H9 (cell line): Measurements from ENCODE around the gene IL1RL1. TPM values are rescaled to one million over a fixed set of nuclear protein-coding genes. Genes with fewer than 3 reads are reported as not detected.

Experiments
- DNase-seq: peaks from one replicate; pipeline ENCODE4 v3.0.0-alpha.2; 2017
- H2AFZ ChIP-seq: one replicate; pipeline ENCODE4 v1.6.1; 2013; ENCODE audit warnings: mild to moderate bottlenecking, low read length, control low read depth, moderate library complexity
- H2AK5ac ChIP-seq: 2 replicates; pipeline ENCODE4 v1.6.1; 2013; ENCODE audit warnings: low read length, control low read depth, mixed read lengths; ENCODE audit not compliant: insufficient read length
- H2BK120ac ChIP-seq: one replicate; pipeline ENCODE4 v1.6.1; 2013; ENCODE audit warnings: low read depth, mild to moderate bottlenecking, low read length, control low read depth, inconsistent platforms; ENCODE audit not compliant: poor library complexity, severe bottlenecking
- H2BK12ac ChIP-seq: 2 replicates; pipeline ENCODE4 v1.6.1; 2013; ENCODE audit warnings: low read length, control low read depth, mixed read lengths, low read depth; ENCODE audit not compliant: insufficient read length
- H2BK15ac ChIP-seq: 2 replicates; pipeline ENCODE4 v1.6.1; 2013; ENCODE audit warnings: low read depth, low read length, control low read depth
- H2BK20ac ChIP-seq: one replicate; pipeline ENCODE4 v1.6.1; 2013; ENCODE audit warnings: low read depth, mild to moderate bottlenecking, low read length, control low read depth, inconsistent platforms; ENCODE audit not compliant: poor library complexity, severe bottlenecking
- H2BK5ac ChIP-seq: 2 replicates; pipeline ENCODE4 v1.6.1; 2013; ENCODE audit warnings: low read length, control low read depth, mixed read lengths; ENCODE audit not compliant: insufficient read length
- H3K14ac ChIP-seq: 2 replicates; pipeline ENCODE4 v1.6.1; 2013; ENCODE audit warnings: low read length, control low read depth; ENCODE audit not compliant: insufficient read depth
- H3K18ac ChIP-seq: 2 replicates; pipeline ENCODE4 v1.6.1; 2013; ENCODE audit warnings: low read depth, mild to moderate bottlenecking, mixed read lengths, low read length, control low read depth; ENCODE audit not compliant: insufficient read length
- H3K23ac ChIP-seq: 2 replicates; pipeline ENCODE4 v1.6.1; 2013; ENCODE audit warnings: low read length, control low read depth, mixed read lengths, low read depth; ENCODE audit not compliant: insufficient read length
- H3K23me2 ChIP-seq: 2 replicates; pipeline ENCODE4 v1.6.1; 2013; ENCODE audit warnings: low read depth, mild to moderate bottlenecking, mixed read lengths, low read length, control low read depth; ENCODE audit not compliant: insufficient read length, poor library complexity, severe bottlenecking
- H3K27ac ChIP-seq: 2 replicates; pipeline ENCODE4 v1.5.1; 2013; ENCODE audit warnings: low read length, control low read depth, mixed read lengths, low read depth; ENCODE audit not compliant: insufficient read length
- H3K27me3 ChIP-seq: 2 replicates; pipeline ENCODE4 v1.6.1; 2013; ENCODE audit warnings: low read length, control low read depth, inconsistent platforms; ENCODE audit not compliant: insufficient read depth
- H3K4ac ChIP-seq: 2 replicates; pipeline ENCODE4 v1.6.1; 2013; ENCODE audit warnings: low read depth, mild to moderate bottlenecking, control low read depth, inconsistent platforms, low read length, moderate library complexity
- H3K4me1 ChIP-seq: 2 replicates; pipeline ENCODE4 v1.6.1; 2013; ENCODE audit warnings: low read length, control low read depth, inconsistent platforms; ENCODE audit not compliant: insufficient read depth
- H3K4me2 ChIP-seq: 2 replicates; pipeline ENCODE4 v1.6.1; 2013; ENCODE audit warnings: low read length, control low read depth, mixed read lengths; ENCODE audit not compliant: insufficient read length, insufficient read depth
- H3K56ac ChIP-seq: 2 replicates; pipeline ENCODE4 v1.6.1; 2013; ENCODE audit warnings: low read depth, mild to moderate bottlenecking, mixed read lengths, low read length, control low read depth; ENCODE audit not compliant: insufficient read length
- H3K79me1 ChIP-seq: 2 replicates; pipeline ENCODE4 v1.6.1; 2013; ENCODE audit warnings: low read depth, mild to moderate bottlenecking, moderate library complexity, low read length, control low read depth, inconsistent platforms; ENCODE audit not compliant: insufficient read depth, poor library complexity, severe bottlenecking
- H3K79me2 ChIP-seq: 2 replicates; pipeline ENCODE4 v1.6.1; 2013; ENCODE audit warnings: low read length, control low read depth, inconsistent platforms; ENCODE audit not compliant: insufficient read depth
- H3K9ac ChIP-seq: 2 replicates; pipeline ENCODE4 v1.6.1; 2013; ENCODE audit warnings: low read length, control low read depth, mixed read lengths; ENCODE audit not compliant: insufficient read length; ENCODE audit errors: extremely low read depth
- H3K9me3 ChIP-seq: one replicate; pipeline ENCODE4 v1.6.1; 2013; ENCODE audit warnings: low read depth, low read length, inconsistent platforms; ENCODE audit not compliant: control insufficient read depth
- H3T11ph ChIP-seq: one replicate; pipeline ENCODE4 v1.6.1; 2013; ENCODE audit warnings: mild to moderate bottlenecking, low read length, control low read depth, inconsistent platforms
- H4K20me1 ChIP-seq: one replicate; pipeline ENCODE4 v1.6.1; 2013; ENCODE audit not compliant: control insufficient read depth, insufficient read length, insufficient read depth
- H4K5ac ChIP-seq: 2 replicates; pipeline ENCODE4 v1.6.1; 2013; ENCODE audit warnings: low read depth, mild to moderate bottlenecking, mixed read lengths, low read length, control low read depth; ENCODE audit not compliant: insufficient read length
- H4K8ac ChIP-seq: replicated peaks from 2 replicates; pipeline ENCODE4 v1.6.1; 2013; ENCODE audit warnings: low read length, control low read depth, mixed read lengths, low read depth; ENCODE audit not compliant: insufficient read length
- H4K91ac ChIP-seq: 2 replicates; pipeline ENCODE4 v1.6.1; 2013; ENCODE audit warnings: low read depth, mild to moderate bottlenecking, moderate library complexity, mixed read lengths, low read length, control low read depth; ENCODE audit not compliant: insufficient read length
- H3K27ac Mint-ChIP-seq, 3 experiments: 2 replicates in 2 of 3; 3 replicates in 1 of 3; pipeline ENCODE4 v1.8.0; 2020 to 2021; ENCODE audit warnings: mixed read lengths in 3 of 3, mild to moderate bottlenecking in 1 of 3, moderate library complexity in 1 of 3
- H3K27me3 Mint-ChIP-seq: 2 replicates; pipeline ENCODE4 v1.8.0; 2021; ENCODE audit warnings: low read depth, mild to moderate bottlenecking, moderate library complexity, mixed read lengths
- H3K36me3 Mint-ChIP-seq, 3 experiments: 2 replicates in 2 of 3; 3 replicates in 1 of 3; pipeline ENCODE4 v1.8.0; 2020 to 2021; ENCODE audit warnings: low read depth in 3 of 3, mixed read lengths in 3 of 3; ENCODE audit not compliant: insufficient read depth in 1 of 3
- H3K4me1 Mint-ChIP-seq, 2 experiments: 2 replicates each; pipeline ENCODE4 v1.8.0; 2020; ENCODE audit warnings: mixed read lengths in 2 of 2
- H3K4me3 Mint-ChIP-seq, 2 experiments: 2 replicates in 1 of 2; 3 replicates in 1 of 2; pipeline ENCODE4 v1.8.0; 2020 to 2021; ENCODE audit warnings: mild to moderate bottlenecking in 2 of 2, mixed read lengths in 2 of 2, moderate library complexity in 1 of 2
- H3K9me3 Mint-ChIP-seq, 2 experiments: 2 replicates in 1 of 2; 3 replicates in 1 of 2; pipeline ENCODE4 v1.8.0; 2020; ENCODE audit warnings: mild to moderate bottlenecking in 2 of 2, mixed read lengths in 2 of 2, moderate library complexity in 1 of 2
- CTCF ChIP-seq: fragments of 200-600 bp; sonication (generic); conservative IDR thresholded peaks from 3 replicates; pipeline ENCODE4 v1.8.0; 2021; ENCODE audit warnings: antibody characterized with exemption, mild to moderate bottlenecking
- WGBS: extraction: QIAGEN DNeasy Blood & Tissue Kit; methylation state at CpG from one replicate; pipeline ENCODE4 v1.1.7; 2013; ENCODE audit warnings: missing lambda C conversion rate, low lambda C conversion rate, mixed read lengths; ENCODE audit not compliant: insufficient read length; ENCODE audit errors: extremely low coverage; 5-methylcytosine and 5-hydroxymethylcytosine counted together
- total RNA-seq: library from RNA; stranded (reverse); gene quantifications from 2 replicates; pipeline ENCODE4 v1.2.1, GENCODE V29; 2021

IL1RL1 gene
- total RNA-seq, 1 experiment from 2014 or later: not detected

GRCh38 chr2:102282678-102283091, 28.7 kb upstream of the IL1RL1 start:
- no peaks in the 10 kb centered on the region for H3K9me3 Mint-ChIP-seq
- H2BK5ac ChIP-seq: no peak overlapping the region
- no peak overlapping the region for H3K4ac ChIP-seq
- no peaks in the 10 kb centered on the region for H3K27me3 ChIP-seq
- no peak overlapping the region for H4K5ac ChIP-seq
- H4K20me1 ChIP-seq: no peaks in the 10 kb centered on the region
- no peak overlapping the region for H4K8ac ChIP-seq
- H2BK20ac ChIP-seq: no peak overlapping the region
- H3K23me2 ChIP-seq: no peaks in the 10 kb centered on the region
- no peaks in the 10 kb centered on the region for H3K27me3 Mint-ChIP-seq
- no peak overlapping the region for H3K27ac ChIP-seq
- H2AK5ac ChIP-seq: no peak overlapping the region
- H2BK120ac ChIP-seq: no peak overlapping the region
- no peaks in the 10 kb centered on the region for H3K79me1 ChIP-seq
- DNase-seq: no peak
- no peak overlapping the region for H3K14ac ChIP-seq
- no peak overlapping the region for H3K27ac Mint-ChIP-seq
- H3K9ac ChIP-seq: no peak overlapping the region
- TF ChIP-seq CTCF: no peak
- H2BK15ac ChIP-seq: no peak overlapping the region
- no peak overlapping the region for H3K56ac ChIP-seq
- no peak overlapping the region for H3K4me3 Mint-ChIP-seq
- H3K23ac ChIP-seq: no peak overlapping the region
- no peak overlapping the region for H3T11ph ChIP-seq
- H2BK12ac ChIP-seq: no peak overlapping the region
- H3K79me2 ChIP-seq: no peaks in the 10 kb centered on the region
- no peaks in the 10 kb centered on the region for H3K4me1 ChIP-seq
- H3K4me1 Mint-ChIP-seq: no peaks in the 10 kb centered on the region
- WGBS: no CpG with 5 or more reads among the region's 2 CpGs
- no peak overlapping the region for H3K4me2 ChIP-seq
- no peaks in the 10 kb centered on the region for H3K9me3 ChIP-seq
- H3K18ac ChIP-seq: no peak overlapping the region
- no peak overlapping the region for H2AFZ ChIP-seq
- no peak overlapping the region for H4K91ac ChIP-seq
- no peaks in the 10 kb centered on the region for H3K36me3 Mint-ChIP-seq
